SHP77 (cell line): ENCODE results near the gene DNAH1.

ENCODE experiments used
- DNase-seq, 2 experiments: peaks; one replicate each; lab custom pipeline; 2025; lab: John Stamatoyannopoulos, UW

The DNAH1 gene

GRCh38 chr3:52388348-52388821 is 72.3 kb downstream of the DNAH1 start:
- no peak for DNase-seq

DNA sequence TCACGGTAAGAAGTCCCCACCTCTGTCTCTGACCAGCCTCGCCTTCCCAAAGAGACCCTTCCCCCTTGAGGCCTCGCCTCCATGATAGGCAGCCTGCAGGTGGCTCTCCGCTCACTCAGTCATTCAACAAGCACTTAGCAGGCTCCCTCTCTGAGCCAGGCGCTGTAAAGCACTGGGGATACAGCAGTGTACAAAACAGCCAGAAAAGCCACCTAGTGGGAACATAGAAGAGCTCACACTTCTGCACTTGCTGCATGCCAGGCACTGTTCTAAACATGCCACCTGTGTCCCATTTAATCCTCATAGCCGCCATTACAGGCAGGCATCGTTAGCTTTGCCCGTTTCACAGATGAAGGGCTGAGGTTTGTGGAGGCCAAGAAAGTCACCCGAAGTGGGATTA is 72.8 kb downstream of the DNAH1 start:
- no peak for DNase-seq

GRCh38 chr3:52391096-52391495 is 75.0 kb downstream of the DNAH1 start:
- DNase-seq, result no peak

DNA sequence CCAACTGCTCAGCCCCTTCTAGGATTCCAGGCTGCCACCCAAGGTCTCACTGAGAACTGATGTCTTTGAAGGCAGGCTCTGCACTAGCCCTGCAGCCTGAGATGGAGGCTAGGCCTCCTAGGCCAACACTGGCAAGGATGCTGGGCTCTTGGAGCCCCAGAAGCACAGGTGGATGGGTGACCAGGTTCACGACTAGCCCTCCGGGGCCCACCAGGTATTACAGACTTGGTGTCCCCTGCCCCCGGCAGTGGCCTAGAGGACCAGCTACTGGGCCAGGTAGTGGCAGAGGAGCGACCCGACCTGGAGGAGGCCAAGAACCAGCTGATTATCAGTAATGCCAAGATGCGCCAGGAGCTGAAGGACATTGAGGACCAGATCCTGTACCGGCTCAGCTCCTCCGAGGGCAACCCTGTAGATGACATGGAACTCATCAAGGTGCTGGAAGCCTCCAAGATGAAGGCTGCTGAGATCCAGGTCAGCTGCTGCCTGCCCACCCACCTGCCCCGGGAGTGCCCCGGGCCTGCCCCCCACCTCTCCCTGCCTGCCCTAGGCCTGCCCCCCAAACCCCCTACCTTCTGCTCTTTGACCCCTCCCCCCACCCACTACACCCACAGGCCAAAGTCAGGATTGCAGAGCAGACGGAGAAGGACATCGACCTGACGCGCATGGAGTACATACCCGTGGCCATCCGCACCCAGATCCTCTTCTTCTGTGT is 76.3 kb downstream of the DNAH1 start:
- no peak for DNase-seq

DNA sequence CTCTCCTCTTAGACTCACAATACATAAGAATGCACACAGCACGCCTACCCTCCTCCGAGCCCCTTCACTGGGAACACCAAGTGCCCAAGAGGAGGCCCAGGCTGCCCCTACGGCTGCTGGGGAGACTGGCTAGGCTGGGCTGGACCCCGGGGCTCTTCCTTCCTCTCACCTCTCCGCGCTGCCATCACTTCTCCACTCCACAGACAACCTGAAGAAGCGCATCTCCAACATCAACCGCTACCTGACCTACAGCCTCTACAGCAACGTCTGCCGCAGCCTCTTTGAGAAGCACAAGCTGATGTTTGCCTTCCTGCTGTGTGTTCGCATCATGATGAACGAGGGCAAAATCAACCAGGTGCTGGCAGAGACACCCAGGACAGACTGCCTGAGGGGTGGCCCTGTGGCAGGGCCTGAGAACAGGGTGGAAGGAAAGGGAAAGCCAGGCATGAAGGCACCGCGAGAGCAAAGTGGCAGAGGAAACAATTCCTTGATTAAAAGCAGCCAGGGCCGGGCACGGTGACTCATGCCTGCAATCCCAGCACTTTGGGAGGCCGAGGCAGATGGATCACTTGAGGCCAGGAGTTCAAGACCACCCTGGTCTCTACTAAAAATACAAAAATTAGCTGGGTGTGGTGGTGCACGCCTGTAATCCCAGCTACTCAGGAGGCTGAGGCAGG is 77.2 kb downstream of the DNAH1 start:
- no peak for DNase-seq

GRCh38 chr3:52393959-52394670 is 78.0 kb downstream of the DNAH1 start:
- DNase-seq, result no peak

- DNase-seq, result no peak
Observed at GRCh38 chr3:52394751-52395502, 78.8 kb downstream of the DNAH1 start.

GRCh38 chr3:52395503-52395865 is 79.4 kb downstream of the DNAH1 start:
- DNase-seq, result no peak

GRCh38 chr3:52396011-52396906 is 80.1 kb downstream of the DNAH1 start:
- DNase-seq, result no peak

GRCh38 chr3:52396907-52397591 is 80.9 kb downstream of the DNAH1 start:
- no peak for DNase-seq

- DNase-seq, result no peak
Observed at GRCh38 chr3:52397676-52398399, 81.7 kb downstream of the DNAH1 start.

GRCh38 chr3:52398670-52399081 is 82.6 kb downstream of the DNAH1 start:
- no peak for DNase-seq

GRCh38 chr3:52399131-52399530 is 83.0 kb downstream of the DNAH1 start:
- DNase-seq, result no peak

DNA sequence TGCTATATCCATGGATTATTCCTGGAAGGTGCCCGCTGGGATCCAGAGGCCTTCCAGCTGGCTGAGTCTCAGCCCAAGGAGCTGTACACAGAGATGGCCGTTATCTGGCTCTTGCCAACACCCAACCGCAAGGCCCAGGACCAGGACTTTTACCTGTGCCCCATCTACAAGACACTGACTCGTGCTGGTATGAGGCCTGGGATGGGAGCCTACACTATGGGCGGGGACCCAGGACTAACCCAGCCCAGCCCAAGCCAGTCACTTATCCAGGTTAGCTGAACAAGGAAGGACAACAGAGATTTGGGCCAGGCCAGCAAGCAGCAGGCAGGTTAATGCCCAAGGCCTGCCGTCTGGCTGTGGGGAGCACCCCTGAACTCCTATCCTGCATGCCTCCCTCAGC is 83.5 kb downstream of the DNAH1 start:
- DNase-seq, result no peak

GRCh38 chr3:52400275-52400793 is 84.2 kb downstream of the DNAH1 start:
- no peak for DNase-seq

DNA sequence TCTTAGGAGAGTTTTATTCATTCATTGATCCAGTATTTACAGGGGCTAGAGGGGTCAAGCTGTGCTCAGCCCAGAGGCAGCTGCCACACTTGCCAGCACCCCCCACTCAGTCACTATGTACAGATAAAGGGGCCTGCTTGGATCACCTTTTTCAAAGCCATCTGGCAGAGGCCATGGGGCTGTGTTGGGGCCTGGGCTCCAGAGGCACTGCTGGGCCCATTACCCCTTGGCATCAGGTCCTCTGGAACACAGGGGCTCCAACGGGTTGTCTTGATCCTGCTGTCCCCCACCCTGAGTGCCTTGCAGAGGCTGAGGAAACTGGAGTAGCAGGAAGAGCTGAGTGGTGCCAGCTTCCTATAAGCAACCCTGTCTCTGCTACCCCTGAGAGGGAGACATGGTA is 84.9 kb downstream of the DNAH1 start:
- DNase-seq, result no peak

DNA sequence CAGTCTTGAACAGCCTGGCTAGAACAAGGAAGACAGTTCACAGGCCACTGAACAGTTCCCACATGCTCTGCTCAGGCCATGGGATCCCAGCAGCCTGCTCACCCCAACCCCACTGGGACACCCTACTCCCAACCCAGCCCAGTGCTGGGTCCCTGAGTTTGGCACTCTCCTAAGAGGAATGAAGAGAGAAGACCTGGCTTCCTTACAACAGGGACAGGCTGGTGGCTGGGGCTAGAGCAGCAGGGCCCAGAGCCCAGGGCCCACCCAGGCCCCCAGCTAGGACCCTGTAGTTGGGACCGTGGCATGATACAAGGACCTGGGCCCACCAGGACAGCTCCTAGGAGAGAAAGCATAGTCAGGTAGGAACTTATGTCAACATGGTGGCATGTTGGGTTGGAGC is 85.4 kb downstream of the DNAH1 start:
- no peak for DNase-seq

- DNase-seq, result no peak
Observed at GRCh38 chr3:52402101-52402521, 86.0 kb downstream of the DNAH1 start.

- no peak for DNase-seq
Observed at GRCh38 chr3:52402706-52403270, 86.7 kb downstream of the DNAH1 start.
